GM10847 (cell line): ENCODE measurements around the gene GMEB2.
A peak's percentile ranks its signal among the peaks of the same experiment; 100 is the strongest.

Experiments used
- POLR2A ChIP-seq: IDR thresholded peaks from 2 replicates; pipeline ENCODE4 v1.6.1; 2011; ENCODE audit not compliant: insufficient read length; ENCODE audit errors: extremely low read depth

GMEB2 gene

GRCh38 chr20:63645218-63645617 is 18.3 kb upstream of the GMEB2 start:
- TF ChIP-seq POLR2A = no peak

- TF ChIP-seq POLR2A = no peak
Observed at GRCh38 chr20:63643946-63644345, 17.0 kb upstream of the GMEB2 start.

GRCh38 chr20:63643499-63643898 is 16.6 kb upstream of the GMEB2 start:
- TF ChIP-seq POLR2A = no peak

GRCh38 chr20:63642527-63643247 is 15.8 kb upstream of the GMEB2 start:
- no peak for TF ChIP-seq POLR2A

- no peak for TF ChIP-seq POLR2A
Observed at GRCh38 chr20:63641792-63642523, 15.1 kb upstream of the GMEB2 start.

- no peak for TF ChIP-seq POLR2A
Observed at GRCh38 chr20:63641146-63641791, 14.4 kb upstream of the GMEB2 start.

GRCh38 chr20:63640086-63640485 is 13.2 kb upstream of the GMEB2 start:
- no peak for TF ChIP-seq POLR2A

GRCh38 chr20:63639093-63639975 is 12.4 kb upstream of the GMEB2 start:
- TF ChIP-seq POLR2A = no peak

- no peak for TF ChIP-seq POLR2A
Observed at GRCh38 chr20:63636752-63637628, 10.1 kb upstream of the GMEB2 start.

- TF ChIP-seq POLR2A = no peak
Observed at GRCh38 chr20:63635431-63636141, 8.7 kb upstream of the GMEB2 start.

- TF ChIP-seq POLR2A = no peak
Observed at GRCh38 chr20:63633732-63634131, 6.8 kb upstream of the GMEB2 start.

- no peak for TF ChIP-seq POLR2A
Observed at GRCh38 chr20:63628246-63628975, 1.5 kb upstream of the GMEB2 start.

GRCh38 chr20:63627751-63628245 is 897 bp upstream of the GMEB2 start:
- TF ChIP-seq POLR2A = no peak

- TF ChIP-seq POLR2A = peak; percentile 83
Observed at GRCh38 chr20:63627129-63627750, 339 bp upstream of the GMEB2 start.
